ENCODE data around the gene ZBTB32. TPM values are rescaled to one million over a fixed set of nuclear protein-coding genes. Genes with fewer than 3 reads are reported as not detected.

Gene ZBTB32
- total RNA-seq, 1 experiment from 2014 or later = 0.13 TPM

- DNase-seq = no peak
- H2BK120ac ChIP-seq (ENCODE audit: low read depth, low read length, poor library complexity, severe bottlenecking) = no peak overlapping the region
- no peak overlapping the region for H3K14ac ChIP-seq (ENCODE audit: insufficient read depth, low read length)
- H4K20me1 ChIP-seq (ENCODE audit: control insufficient read depth, insufficient read depth, insufficient read length) = no peaks in the 10 kb centered on the region
- H3T11ph ChIP-seq (ENCODE audit: low read length) = no peak overlapping the region
- peaks cover 42 to 43% of the 10 kb centered on the region in 2 experiments for H3K4me1 Mint-ChIP-seq
- H2AK5ac ChIP-seq (ENCODE audit: insufficient read length, low read length) = no peak overlapping the region
- no peak overlapping the region for H3K4me2 ChIP-seq (ENCODE audit: insufficient read depth, insufficient read length, low read length)
- H3K9ac ChIP-seq (ENCODE audit: extremely low read depth, insufficient read length, low read length) = no peak overlapping the region
- H2AFZ ChIP-seq (ENCODE audit: low read length) = no peak overlapping the region
- H2BK12ac ChIP-seq (ENCODE audit: insufficient read length, low read depth, low read length) = no peak overlapping the region
- H2BK5ac ChIP-seq (ENCODE audit: insufficient read length, low read length) = no peak overlapping the region
- no peak overlapping the region for H3K27ac ChIP-seq (ENCODE audit: insufficient read length, low read depth, low read length)
- H3K4me3 Mint-ChIP-seq = no peak overlapping the region; a peak in 1 of 5 replicates
- H3K56ac ChIP-seq (ENCODE audit: insufficient read length, low read depth, low read length) = no peak overlapping the region
- H3K23ac ChIP-seq (ENCODE audit: insufficient read length, low read depth, low read length) = no peak overlapping the region
- no peak overlapping the region for H2BK20ac ChIP-seq (ENCODE audit: low read depth, low read length, poor library complexity, severe bottlenecking)
- no peak overlapping the region; a peak in 1 of 7 replicates for H3K27ac Mint-ChIP-seq
- H4K91ac ChIP-seq (ENCODE audit: insufficient read length, low read depth, low read length) = no peak overlapping the region
- no peaks in the 10 kb centered on the region for H3K9me3 ChIP-seq (ENCODE audit: control insufficient read depth, low read depth, low read length)
- H3K4ac ChIP-seq (ENCODE audit: low read depth, low read length) = no peak overlapping the region
- peaks cover 11% of the 10 kb centered on the region for H3K23me2 ChIP-seq (ENCODE audit: insufficient read length, low read depth, low read length, poor library complexity, severe bottlenecking)
- no peaks in the 10 kb centered on the region for H3K27me3 ChIP-seq (ENCODE audit: insufficient read depth, low read length)
- TF ChIP-seq, protein P1, sequence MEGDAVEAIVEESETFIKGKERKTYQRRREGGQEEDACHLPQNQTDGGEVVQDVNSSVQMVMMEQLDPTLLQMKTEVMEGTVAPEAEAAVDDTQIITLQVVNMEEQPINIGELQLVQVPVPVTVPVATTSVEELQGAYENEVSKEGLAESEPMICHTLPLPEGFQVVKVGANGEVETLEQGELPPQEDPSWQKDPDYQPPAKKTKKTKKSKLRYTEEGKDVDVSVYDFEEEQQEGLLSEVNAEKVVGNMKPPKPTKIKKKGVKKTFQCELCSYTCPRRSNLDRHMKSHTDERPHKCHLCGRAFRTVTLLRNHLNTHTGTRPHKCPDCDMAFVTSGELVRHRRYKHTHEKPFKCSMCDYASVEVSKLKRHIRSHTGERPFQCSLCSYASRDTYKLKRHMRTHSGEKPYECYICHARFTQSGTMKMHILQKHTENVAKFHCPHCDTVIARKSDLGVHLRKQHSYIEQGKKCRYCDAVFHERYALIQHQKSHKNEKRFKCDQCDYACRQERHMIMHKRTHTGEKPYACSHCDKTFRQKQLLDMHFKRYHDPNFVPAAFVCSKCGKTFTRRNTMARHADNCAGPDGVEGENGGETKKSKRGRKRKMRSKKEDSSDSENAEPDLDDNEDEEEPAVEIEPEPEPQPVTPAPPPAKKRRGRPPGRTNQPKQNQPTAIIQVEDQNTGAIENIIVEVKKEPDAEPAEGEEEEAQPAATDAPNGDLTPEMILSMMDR (conservative IDR thresholded peaks at IDR 0.05) = no peak
- no peak overlapping the region for H2BK15ac ChIP-seq (ENCODE audit: low read depth, low read length)
- H3K36me3 Mint-ChIP-seq (ENCODE audit: insufficient read depth in 1 of 3, low read depth in 3 of 3) = peaks cover 0 to 14% (median 6%) of the 10 kb centered on the region in 3 experiments; a peak in 5 of 7 replicates
- H4K8ac ChIP-seq (replicated peaks; ENCODE audit: insufficient read length, low read depth, low read length) = no peak overlapping the region
- H3K79me1 ChIP-seq (ENCODE audit: insufficient read depth, low read depth, low read length, poor library complexity, severe bottlenecking) = no peaks in the 10 kb centered on the region
- peaks cover 10% of the 10 kb centered on the region; the same call in 1 of the 2 replicates for H3K4me1 ChIP-seq (ENCODE audit: insufficient read depth, low read length)
- H3K18ac ChIP-seq (ENCODE audit: insufficient read length, low read depth, low read length) = no peak overlapping the region
- WGBS (ENCODE audit: extremely low coverage, insufficient read length, low lambda C conversion rate) = no CpG with 5 or more reads among the region's 11 CpGs
- H4K5ac ChIP-seq (ENCODE audit: insufficient read length, low read depth, low read length) = no peak overlapping the region
- H3K27me3 Mint-ChIP-seq (ENCODE audit: low read depth) = no peaks in the 10 kb centered on the region; the same call in 1 of the 2 replicates
- H3K79me2 ChIP-seq (ENCODE audit: insufficient read depth, low read length) = no peaks in the 10 kb centered on the region; the same call in 1 of the 2 replicates
- no peaks in the 10 kb centered on the region; a peak in 1 of 5 replicates for H3K9me3 Mint-ChIP-seq
These were observed 8.5 kb downstream of the ZBTB32 start for GRCh38 chr19:35712567-35713505.

Data from H9 (cell line).